Right ventricle myocardium superior (tissue), 1 donor: Measurements from ENCODE around the gene SOX13. TPM values are rescaled to one million over a fixed set of nuclear protein-coding genes. Genes with fewer than 3 reads are reported as not detected.
A peak's percentile ranks its signal among the peaks of the same experiment; 100 is the strongest.

Source experiments
- ATAC-seq: fragments of 200-7000 bp; cut with Tn5 transposase; one replicate; pipeline ENCODE4 v1.9.1; 2020; ENCODE audit warnings: mild to moderate bottlenecking; ENCODE audit not compliant: poor library complexity
- DNase-seq: peaks from one replicate; pipeline ENCODE4 v3.0.0-alpha.2; 2020
- intact Hi-C: fragments of 100-400 bp; cut with DNase I; formaldehyde crosslinking; loops from one replicate; pipeline ENCODE4 v1.11.2; 2022
- total RNA-seq: library from RNA; stranded (reverse); fragmentation: NEBNext Ultra II Directional; extraction: Animal tissue kit (Norgen Biotek cat#: 25700); gene quantifications from one replicate; pipeline ENCODE4 v1.2.1, GENCODE V29; 2021
- donor health status: DM: no; HTN: yes; CAD: no; lungs with severe emphysema.

Gene SOX13
- total RNA-seq, 1 donor from 2014 or later: 12.4 TPM

- ATAC-seq: no peak
- no peak for DNase-seq
- intact Hi-C loops: no loop called here
Observed at GRCh38 chr1:204142032-204142974, 69.4 kb downstream of the SOX13 start.

GRCh38 chr1:204143276-204144041, 70.5 kb downstream of the SOX13 start:
- DNase-seq (no peak), ATAC-seq (no peak)
- intact Hi-C loops: no loop called here

- no peak for DNase-seq
Observed at GRCh38 chr1:204145033-204145504, 72.2 kb downstream of the SOX13 start.

GRCh38 chr1:204146309-204146708, 73.4 kb downstream of the SOX13 start:
- no peak for ATAC-seq
- intact Hi-C loops: no loop called here
- DNase-seq: no peak

More at GRCh38 chr1:204145033-204145504, 72.2 kb downstream of the SOX13 start:
- no peak for ATAC-seq
- intact Hi-C loops: no loop called here

GRCh38 chr1:204146965-204147364, 74.0 kb downstream of the SOX13 start:
- no peak for ATAC-seq
- DNase-seq: no peak
- intact Hi-C loops: no loop called here

GRCh38 chr1:204147406-204148383, 74.8 kb downstream of the SOX13 start:
- ATAC-seq (no peak), DNase-seq (no peak)
- intact Hi-C loops: no loop called here

GRCh38 chr1:204149107-204149506, 76.2 kb downstream of the SOX13 start:
- ATAC-seq (no peak), DNase-seq (no peak)
- intact Hi-C loops: no loop called here

GRCh38 chr1:204149635-204150565, 77.0 kb downstream of the SOX13 start:
- intact Hi-C loops: no loop called here
- ATAC-seq: peak; percentile 39
- DNase-seq: no peak

- DNase-seq: no peak
- peak; percentile 41 for ATAC-seq
- intact Hi-C loops: no loop called here
Observed at GRCh38 chr1:204150702-204151551, 78.0 kb downstream of the SOX13 start.

GRCh38 chr1:204151552-204152309, 78.8 kb downstream of the SOX13 start, which contains the start of gene ETNK2:
Gene ETNK2, minus strand, starts transcription at chr1:204152044. Its CDS starts 192 bp downstream, at chr1:204151852.
- ATAC-seq: peak; percentile 54
- intact Hi-C loops: no loop called here
- peak; percentile 65 for DNase-seq

- ATAC-seq (no peak), DNase-seq (no peak)
- intact Hi-C loops: no loop called here
Observed at GRCh38 chr1:204152310-204153044, 79.6 kb downstream of the SOX13 start.

GRCh38 chr1:204153667-204154066, 80.8 kb downstream of the SOX13 start:
- intact Hi-C loops: no loop called here
- DNase-seq (no peak), ATAC-seq (no peak)

- ATAC-seq (no peak), DNase-seq (no peak)
- intact Hi-C loops: no loop called here
Observed at GRCh38 chr1:204154568-204155255, 81.8 kb downstream of the SOX13 start.

GRCh38 chr1:204155881-204156280, 83.0 kb downstream of the SOX13 start:
- no peak for DNase-seq
- no peak for ATAC-seq
- intact Hi-C loops: no loop called here

GRCh38 chr1:204157962-204158361, 85.0 kb downstream of the SOX13 start:
- DNase-seq (no peak), ATAC-seq (no peak)
- intact Hi-C loops: no loop called here
